GM12878 (cell line): ENCODE results near the gene LDLRAD4. TPM values are rescaled to one million over a fixed set of nuclear protein-coding genes. Genes with fewer than 3 reads are reported as not detected.

Experiments used
- ATAC-seq: fragments of 200-7000 bp; cut with Tn5 transposase; 3 replicates; pipeline ENCODE4 v1.9.1; 2020; ENCODE audit warnings: mild to moderate bottlenecking, moderate library complexity
- BruUV-seq: library from RNA; stranded (reverse); fragments of 400-500 nt; replicated peaks from 2 replicates; lab custom pipeline; 2021; lab: Mats Ljungman, UMichigan
- CTCF ChIA-PET: fragments of 300-600 bp; sonication (Branson Sonifier 250); formaldehyde crosslinking; extraction: SDS; loops from one replicate; lab custom pipeline; 2021; ENCODE audit warnings: inconsistent platforms; lab: Yijun Ruan, JAX
- POLR2A ChIA-PET: fragments of 350-600 bp; formaldehyde crosslinking; extraction: SDS; loops from one replicate; lab custom pipeline; 2021; ENCODE audit warnings: inconsistent platforms; lab: Charles Lee
- RAD21 ChIA-PET: fragments of 300-600 bp; sonication (Branson Sonifier 250); formaldehyde crosslinking; loops from one replicate; lab custom pipeline; 2023; ENCODE audit warnings: antibody characterized with exemption; ENCODE audit not compliant: unreplicated experiment; lab: Charles Lee
- SMC1A ChIA-PET: fragments of 300-600 bp; sonication (Branson Sonifier 250); formaldehyde crosslinking; loops from one replicate; lab custom pipeline; 2023; ENCODE audit not compliant: unreplicated experiment, uncharacterized antibody; lab: Charles Lee
- DNase-seq: peaks from one replicate; pipeline ENCODE4 v3.0.0-alpha.2; 2011; ENCODE audit warnings: low read depth, low spot score
- FAIRE-seq: peaks from 3 replicates; lab custom pipeline; 2011; peaks lifted over from hg19 to GRCh38; lab: Jason Lieb, UNC
- H2AFZ ChIP-seq: 2 replicates; pipeline ENCODE4 v1.6.0; 2011; ENCODE audit warnings: low read depth, low read length, control low read depth; ENCODE audit not compliant: control insufficient read depth
- H3K27ac ChIP-seq: 2 replicates; pipeline ENCODE4 v1.5.1; 2011; ENCODE audit warnings: control low read depth; ENCODE audit not compliant: control insufficient read depth, insufficient read depth
- H3K27me3 ChIP-seq, 2 experiments: replicated peaks in 1 of 2; 2 replicates each; pipeline versions ENCODE4 v1.6.0 to v1.6.1; 2011; ENCODE audit warnings: low read length in 1 of 2; ENCODE audit not compliant: control insufficient read depth in 2 of 2, insufficient read depth in 2 of 2
- H3K36me3 ChIP-seq, 2 experiments: 2 replicates each; pipeline ENCODE4 v1.5.1; 2011; ENCODE audit warnings: low read length in 1 of 2; ENCODE audit not compliant: control insufficient read depth in 2 of 2, insufficient read depth in 2 of 2
- H3K4me1 ChIP-seq: 2 replicates; pipeline ENCODE4 v1.6.1; 2011; ENCODE audit warnings: mild to moderate bottlenecking, low read length, moderate library complexity, mixed read lengths; ENCODE audit not compliant: control insufficient read depth, insufficient read depth
- H3K4me2 ChIP-seq: 2 replicates; pipeline ENCODE4 v1.6.0; 2011; ENCODE audit warnings: control low read depth; ENCODE audit not compliant: control insufficient read depth, insufficient read depth
- H3K4me3 ChIP-seq: fragments of 200-600 bp; sonication (generic); 2 replicates; pipeline ENCODE4 v1.5.1; 2016
- H3K79me2 ChIP-seq: 2 replicates; pipeline ENCODE4 v1.6.0; 2011; ENCODE audit warnings: low read length; ENCODE audit not compliant: control insufficient read depth, insufficient read depth
- H3K9ac ChIP-seq: 2 replicates; pipeline ENCODE4 v1.8.0; 2011; ENCODE audit warnings: low read length, control low read depth, mixed read lengths; ENCODE audit not compliant: control insufficient read depth, insufficient read depth
- H3K9me3 ChIP-seq: replicated peaks from 3 replicates; pipeline ENCODE4 v1.5.1; 2011; ENCODE audit warnings: mild to moderate bottlenecking, low read length; ENCODE audit not compliant: control insufficient read depth, insufficient read depth
- H4K20me1 ChIP-seq: 2 replicates; pipeline ENCODE4 v1.6.0; 2011; ENCODE audit not compliant: control insufficient read depth, insufficient read depth
- CBX3 ChIP-seq: fragments of 200-600 bp; sonication (generic); IDR thresholded peaks from 2 replicates; pipeline ENCODE4 v1.6.1; 2016; ENCODE audit warnings: low read depth, borderline replicate concordance
- NFIC ChIP-seq: IDR thresholded peaks from 2 replicates; pipeline ENCODE4 v1.6.1; 2012; ENCODE audit warnings: low read depth, mild to moderate bottlenecking, inconsistent platforms, low read length, moderate library complexity
- NR2C1 ChIP-seq: fragments of 450-650 bp; IDR thresholded peaks from 2 replicates; pipeline ENCODE4 v1.6.1; 2017; ENCODE audit warnings: antibody characterized with exemption, mild to moderate bottlenecking, moderate library complexity
- RELA ChIP-seq: fragments of 450-650 bp; IDR thresholded peaks from 2 replicates; pipeline ENCODE4 v1.8.0; 2014; ENCODE audit warnings: borderline replicate concordance; ENCODE audit not compliant: partially characterized antibody
- ZNF622 ChIP-seq: fragments of 450-650 bp; IDR thresholded peaks from 2 replicates; pipeline ENCODE4 v1.6.1; 2017; ENCODE audit warnings: mild to moderate bottlenecking, inconsistent platforms
- ZNF687 ChIP-seq: fragments of 450-650 bp; IDR thresholded peaks from 2 replicates; pipeline ENCODE4 v1.6.1; 2017; ENCODE audit warnings: mild to moderate bottlenecking, moderate library complexity
- WGBS: methylation state at CpG from one replicate; pipeline ENCODE4 v1.1.6; 2016; ENCODE audit warnings: low lambda C conversion rate; ENCODE audit not compliant: insufficient replicate concordance, insufficient coverage; ENCODE audit errors: missing lambda C conversion rate; 5-methylcytosine and 5-hydroxymethylcytosine counted together
- in situ Hi-C: fragments of 300-500 bp; cut with MboI; formaldehyde crosslinking; loops from 9 replicates; pipeline ENCODE4 v1.14.3; 2018; ENCODE audit warnings: mixed read lengths
- intact Hi-C: fragments of 100-400 bp; cut with micrococcal nuclease; formaldehyde crosslinking; loops from one replicate; pipeline ENCODE4 v1.14.2; 2022; ENCODE audit not compliant: unreplicated experiment
- polyA plus RNA-seq, 11 experiments: library from polyadenylated mRNA; depleted of rRNA in 4 of 11; unstranded in 6 of 11; stranded (reverse) in 5 of 11; fragments of >200 nt; fragmentation: Nextera tagmentation in 4 of 11; fragmentation: Illumina TruSeq in 1 of 11; extraction: Ambion mirVana in 4 of 11; extraction: Trizol in 1 of 11; gene quantifications; 1 replicate in 1 of 11; 2 replicates in 10 of 11; pipeline versions ENCODE4 v1.2.1 to v1.2.3, GENCODE V29; 2011 to 2016; ENCODE audit warnings: inconsistent platforms in 2 of 11, missing spikeins in 2 of 11, low read depth in 1 of 11
- total RNA-seq, 4 experiments: library from RNA; depleted of rRNA in 3 of 4; stranded (reverse); fragments of >200 nt in 3 of 4; fragmentation: Illumina TruSeq in 1 of 4; extraction: Trizol in 1 of 4; gene quantifications; 2 replicates each; pipeline versions ENCODE4 v1.2.1 to v1.2.3, GENCODE V29; 2013 to 2021
- TF ChIP-seq, protein P1 (sequence below): IDR thresholded peaks from 2 replicates; pipeline ENCODE4 v1.6.1; 2011; ENCODE audit warnings: borderline replicate concordance, low read depth, mild to moderate bottlenecking, moderate library complexity, low read length; ENCODE audit not compliant: insufficient read depth, poor library complexity, severe bottlenecking

LDLRAD4 gene
- total and polyA plus RNA-seq, 10 of the 15 experiments (the other 5 are each of a cell fraction or from before 2014, with no cell fraction given) = 2.7 to 16.8 (median 11.2) TPM

DNA sequence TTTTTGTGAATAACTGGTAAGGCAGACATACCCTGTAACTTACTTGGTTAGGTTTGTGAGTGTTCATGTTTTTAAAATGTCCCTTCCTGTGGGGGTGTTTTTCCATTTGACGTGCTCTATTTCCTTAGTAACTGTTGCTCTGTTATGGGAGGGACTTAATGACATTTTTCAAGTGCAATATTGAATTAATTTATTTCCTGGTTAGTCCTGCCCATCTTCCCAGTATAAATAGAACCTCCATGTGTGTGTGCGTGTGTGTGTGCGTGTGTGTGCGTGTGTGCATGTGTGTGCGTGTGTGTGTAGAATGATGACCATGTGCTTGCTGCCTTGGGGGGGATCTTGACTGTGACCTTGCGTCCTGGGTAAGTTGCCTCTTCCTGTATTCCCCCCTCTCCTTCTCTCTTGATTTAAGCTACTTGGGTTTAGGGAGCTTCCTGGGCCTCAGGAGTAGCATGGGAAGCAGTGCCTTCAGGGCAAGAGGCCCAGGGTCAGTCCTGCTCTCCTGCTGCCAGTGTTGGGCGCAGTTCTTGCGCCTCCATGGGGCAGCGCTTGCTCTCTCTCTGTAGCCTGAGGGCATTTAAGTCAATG lies 163.9 kb downstream of the LDLRAD4 start:
- RAD21 ChIA-PET = no interaction called here
- no peak overlapping the region for H3K9ac ChIP-seq
- ATAC-seq (no peak), FAIRE-seq (no peak), DNase-seq (no peak)
- in situ Hi-C loops = no loop called here
- H3K4me1 ChIP-seq = no peaks in the 10 kb centered on the region; the same call in 1 of the 2 replicates
- POLR2A ChIA-PET = no interaction called here
- SMC1A ChIA-PET = no interaction called here
- H4K20me1 ChIP-seq = no peaks in the 10 kb centered on the region
- intact Hi-C loops = loop anchor here (10.0 kb wide), 1 partner anchor 58 kb away; no protein-coding TSS in a partner anchor
- no peaks in the 10 kb centered on the region for H3K9me3 ChIP-seq
- H3K27me3 ChIP-seq = no peaks in the 10 kb centered on the region; a peak in 1 of 4 replicates
- BruUV-seq = no TSS peak
- no peak overlapping the region for H3K27ac ChIP-seq
- TF ChIP-seq ZNF687 (no peak), RELA (no peak), CBX3 (no peak), ZNF622 (no peak), NR2C1 (no peak), NFIC (no peak)
- TF ChIP-seq, protein P1, sequence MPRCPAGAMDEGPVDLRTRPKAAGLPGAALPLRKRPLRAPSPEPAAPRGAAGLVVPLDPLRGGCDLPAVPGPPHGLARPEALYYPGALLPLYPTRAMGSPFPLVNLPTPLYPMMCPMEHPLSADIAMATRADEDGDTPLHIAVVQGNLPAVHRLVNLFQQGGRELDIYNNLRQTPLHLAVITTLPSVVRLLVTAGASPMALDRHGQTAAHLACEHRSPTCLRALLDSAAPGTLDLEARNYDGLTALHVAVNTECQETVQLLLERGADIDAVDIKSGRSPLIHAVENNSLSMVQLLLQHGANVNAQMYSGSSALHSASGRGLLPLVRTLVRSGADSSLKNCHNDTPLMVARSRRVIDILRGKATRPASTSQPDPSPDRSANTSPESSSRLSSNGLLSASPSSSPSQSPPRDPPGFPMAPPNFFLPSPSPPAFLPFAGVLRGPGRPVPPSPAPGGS = peak; percentile 67
- peak overlapping the region; percentile 41; the same call in 1 of the 2 replicates for H3K4me2 ChIP-seq
- no peaks in the 10 kb centered on the region for H3K36me3 ChIP-seq
- no peaks in the 10 kb centered on the region for H3K79me2 ChIP-seq
- 72% methylated on average over 9 of the region's 9 CpGs for WGBS
- 0 out of 2 replicates have a peak overlapping the region, but pooled peaks have one; percentile 15 for H3K4me3 ChIP-seq
- no peak overlapping the region for H2AFZ ChIP-seq
- CTCF ChIA-PET = no interaction called here
